ENCODE data around the gene ATP6V1C2.

GRCh38 chr2:10830203-10830602, 108.8 kb downstream of the ATP6V1C2 start:
- TF ChIP-seq, protein P1, sequence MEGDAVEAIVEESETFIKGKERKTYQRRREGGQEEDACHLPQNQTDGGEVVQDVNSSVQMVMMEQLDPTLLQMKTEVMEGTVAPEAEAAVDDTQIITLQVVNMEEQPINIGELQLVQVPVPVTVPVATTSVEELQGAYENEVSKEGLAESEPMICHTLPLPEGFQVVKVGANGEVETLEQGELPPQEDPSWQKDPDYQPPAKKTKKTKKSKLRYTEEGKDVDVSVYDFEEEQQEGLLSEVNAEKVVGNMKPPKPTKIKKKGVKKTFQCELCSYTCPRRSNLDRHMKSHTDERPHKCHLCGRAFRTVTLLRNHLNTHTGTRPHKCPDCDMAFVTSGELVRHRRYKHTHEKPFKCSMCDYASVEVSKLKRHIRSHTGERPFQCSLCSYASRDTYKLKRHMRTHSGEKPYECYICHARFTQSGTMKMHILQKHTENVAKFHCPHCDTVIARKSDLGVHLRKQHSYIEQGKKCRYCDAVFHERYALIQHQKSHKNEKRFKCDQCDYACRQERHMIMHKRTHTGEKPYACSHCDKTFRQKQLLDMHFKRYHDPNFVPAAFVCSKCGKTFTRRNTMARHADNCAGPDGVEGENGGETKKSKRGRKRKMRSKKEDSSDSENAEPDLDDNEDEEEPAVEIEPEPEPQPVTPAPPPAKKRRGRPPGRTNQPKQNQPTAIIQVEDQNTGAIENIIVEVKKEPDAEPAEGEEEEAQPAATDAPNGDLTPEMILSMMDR (IDR thresholded peaks at IDR 0.05; ENCODE audit: low read length), result no peak
- no peak for TF ChIP-seq EZH2 (IDR thresholded peaks at IDR 0.05; ENCODE audit: borderline replicate concordance, low read length)
